A549 (cell line): ENCODE data around the gene ATP6V1G3. TPM values are rescaled to one million over a fixed set of nuclear protein-coding genes. Genes with fewer than 3 reads are reported as not detected.

Source experiments
- ATAC-seq, 2 experiments: fragments of 200-7000 bp in 1 of 2; fragments of >200 bp in 1 of 2; cut with Nextera tagmentation in 1 of 2; cut with Tn5 transposase in 1 of 2; 3 replicates each; pipeline versions ENCODE4 v1.8.0 to v1.9.1; 2018 to 2020; ENCODE audit warnings: mild to moderate bottlenecking in 1 of 2, moderate library complexity in 1 of 2
- CTCF ChIA-PET: fragments of 300-600 bp; sonication (Branson Sonifier 250); formaldehyde crosslinking; extraction: SDS; loops from one replicate; lab custom pipeline; 2021; ENCODE audit warnings: antibody characterized with exemption, inconsistent platforms; lab: Yijun Ruan, JAX
- POLR2A ChIA-PET: fragments of 350-600 bp; formaldehyde crosslinking; extraction: SDS; loops from one replicate; lab custom pipeline; 2021; ENCODE audit warnings: antibody characterized with exemption, inconsistent platforms; lab: Yijun Ruan, JAX
- DNase-seq, 2 experiments: peaks; one replicate each; pipeline versions ENCODE4 v3.0.0 to v3.0.0-alpha.2; 2011 to 2016; ENCODE audit warnings: low read depth in 1 of 2, low spot score in 1 of 2
- FAIRE-seq: peaks from 2 replicates; lab custom pipeline; 2011; peaks lifted over from hg19 to GRCh38; lab: Jason Lieb, UNC
- H3K27ac ChIP-seq, 2 experiments: fragments of >200 bp; sonication (Bioruptor Twin); formaldehyde crosslinking; 3 replicates each; pipeline ENCODE4 v1.5.1; 2016 to 2017
- H3K4me1 ChIP-seq: fragments of >200 bp; sonication (Bioruptor Twin); formaldehyde crosslinking; 3 replicates; pipeline ENCODE4 v1.6.1; 2016
- H3K4me2 ChIP-seq: fragments of >200 bp; sonication (Bioruptor Twin); formaldehyde crosslinking; 3 replicates; pipeline ENCODE4 v1.6.1; 2016
- H3K4me3 ChIP-seq: fragments of >200 bp; sonication (Bioruptor Twin); formaldehyde crosslinking; 3 replicates; pipeline ENCODE4 v1.5.1; 2016
- H3K9me3 ChIP-seq: fragments of >200 bp; sonication (Bioruptor Twin); formaldehyde crosslinking; 3 replicates; pipeline ENCODE4 v1.6.1; 2016
- BHLHE40 ChIP-seq: IDR thresholded peaks from 2 replicates; pipeline ENCODE4 v1.6.1; 2012; ENCODE audit warnings: low read depth, low read length, inconsistent platforms
- CBX2 ChIP-seq: fragments of 200-600 bp; sonication (generic); IDR thresholded peaks from 2 replicates; pipeline ENCODE4 v1.6.1; 2016; ENCODE audit warnings: low read depth, mild to moderate bottlenecking, borderline replicate concordance
- CBX8 ChIP-seq: fragments of 200-600 bp; sonication (generic); IDR thresholded peaks from 2 replicates; pipeline ENCODE4 v1.6.1; 2016
- EP300 ChIP-seq, 2 experiments: fragments of >200 bp; sonication (Bioruptor Twin); formaldehyde crosslinking; IDR thresholded peaks; 2 replicates in 1 of 2; 3 replicates in 1 of 2; pipeline ENCODE4 v1.6.1; 2016 to 2017
- FOSB ChIP-seq: fragments of 250-450 bp; sonication (Bioruptor Pico); IDR thresholded peaks from 2 replicates; pipeline ENCODE4 v1.5.0; 2020; ENCODE audit warnings: mild to moderate bottlenecking, moderate library complexity
- HDAC2 ChIP-seq: fragments of 200-600 bp; sonication (generic); IDR thresholded peaks from 2 replicates; pipeline ENCODE4 v1.6.1; 2016
- HOXA7 ChIP-seq: fragments of 250-450 bp; sonication (Bioruptor Pico); IDR thresholded peaks from 2 replicates; pipeline ENCODE4 v1.5.0; 2020; ENCODE audit warnings: mild to moderate bottlenecking, moderate library complexity
- HOXB13 ChIP-seq: fragments of 250-450 bp; sonication (Bioruptor Pico); IDR thresholded peaks from 2 replicates; pipeline ENCODE4 v1.5.0; 2020; ENCODE audit warnings: low read depth, mild to moderate bottlenecking, moderate library complexity
- JUN ChIP-seq, 2 experiments: fragments of >200 bp; sonication (Bioruptor Twin); formaldehyde crosslinking; IDR thresholded peaks; 2 replicates in 1 of 2; 3 replicates in 1 of 2; pipeline ENCODE4 v1.6.1; 2016 to 2017
- KDM1A ChIP-seq: fragments of 200-600 bp; sonication (generic); IDR thresholded peaks from 2 replicates; pipeline ENCODE4 v1.6.1; 2016; ENCODE audit warnings: low read depth, mild to moderate bottlenecking
- MAZ ChIP-seq: fragments of 150-350 bp; IDR thresholded peaks from 2 replicates; pipeline ENCODE4 v1.6.1; 2014; ENCODE audit warnings: antibody characterized with exemption, low read depth, low read length, borderline replicate concordance
- MYC ChIP-seq: IDR thresholded peaks from 2 replicates; pipeline ENCODE4 v1.6.1; 2012; ENCODE audit warnings: mild to moderate bottlenecking, inconsistent platforms, low read length, improper control_type of control experiment, borderline replicate concordance
- NPAS2 ChIP-seq: fragments of 250-450 bp; sonication (Bioruptor Pico); IDR thresholded peaks from 2 replicates; pipeline ENCODE4 v1.8.0; 2022; ENCODE audit warnings: mild to moderate bottlenecking, moderate library complexity, borderline replicate concordance
- PHF8 ChIP-seq: fragments of 200-600 bp; sonication (generic); IDR thresholded peaks from 2 replicates; pipeline ENCODE4 v1.6.1; 2016; ENCODE audit warnings: low read depth, mild to moderate bottlenecking, antibody characterized with exemption, moderate library complexity, borderline replicate concordance
- POLR2AphosphoS2 ChIP-seq: conservative IDR thresholded peaks from 2 replicates; pipeline ENCODE4 v1.6.1; 2012; ENCODE audit warnings: low read length, improper control_type of control experiment, inconsistent platforms
- RAD21 ChIP-seq, 2 experiments: fragments of >200 bp in 1 of 2; sonication (Bioruptor Twin) in 1 of 2; formaldehyde crosslinking in 1 of 2; IDR thresholded peaks in 1 of 2; conservative IDR thresholded peaks in 1 of 2; 2 replicates in 1 of 2; 3 replicates in 1 of 2; pipeline ENCODE4 v1.6.1; 2012 to 2018; ENCODE audit warnings: inconsistent platforms in 1 of 2
- RARB ChIP-seq: fragments of 250-450 bp; sonication (Bioruptor Pico); IDR thresholded peaks from 2 replicates; pipeline ENCODE4 v1.8.0; 2021; ENCODE audit warnings: mild to moderate bottlenecking, moderate library complexity
- TFCP2L1 ChIP-seq: fragments of 250-450 bp; sonication (Bioruptor Pico); IDR thresholded peaks from 2 replicates; pipeline ENCODE4 v1.5.0; 2021; ENCODE audit warnings: mild to moderate bottlenecking
- ZNF302 ChIP-seq: fragments of 250-450 bp; sonication (Bioruptor Pico); IDR thresholded peaks from 2 replicates; pipeline ENCODE4 v1.9.0; 2021; ENCODE audit warnings: inconsistent platforms, mild to moderate bottlenecking, moderate library complexity
- ZSCAN20 ChIP-seq: fragments of 250-450 bp; sonication (Bioruptor Pico); IDR thresholded peaks from 2 replicates; pipeline ENCODE4 v1.8.0; 2022; ENCODE audit warnings: mild to moderate bottlenecking, moderate library complexity
- whole genome bisulfite sequencing: methylation state at CpG from one replicate; pipeline ENCODE4 v1.1.6; 2017; ENCODE audit errors: missing lambda C conversion rate; 5-methylcytosine and 5-hydroxymethylcytosine counted together
- polyA plus RNA-seq, 4 experiments: library from polyadenylated mRNA; depleted of rRNA in 3 of 4; stranded (reverse); fragments of >200 nt; fragmentation: RNase III in 1 of 4; extraction: RNeasy Plus Mini Kit Qiagen cat#74134 plus additional on column Dnase treatment in 1 of 4; gene quantifications; 2 replicates in 3 of 4; 3 replicates in 1 of 4; pipeline ENCODE4 v1.2.3, GENCODE V29; 2011 to 2017
- TF ChIP-seq, protein P1 (sequence below): fragments of >200 bp; sonication (Bioruptor Twin); formaldehyde crosslinking; IDR thresholded peaks from 3 replicates; pipeline ENCODE4 v1.6.1; 2016
- TF ChIP-seq, protein P2 (sequence below): fragments of >200 bp; sonication (Bioruptor Twin); formaldehyde crosslinking; IDR thresholded peaks from 2 replicates; pipeline ENCODE4 v1.6.1; 2016

Gene ATP6V1G3
- polyA plus RNA-seq, 2 of the 4 experiments (the other 2 are of a cell fraction), result not detected

DNA sequence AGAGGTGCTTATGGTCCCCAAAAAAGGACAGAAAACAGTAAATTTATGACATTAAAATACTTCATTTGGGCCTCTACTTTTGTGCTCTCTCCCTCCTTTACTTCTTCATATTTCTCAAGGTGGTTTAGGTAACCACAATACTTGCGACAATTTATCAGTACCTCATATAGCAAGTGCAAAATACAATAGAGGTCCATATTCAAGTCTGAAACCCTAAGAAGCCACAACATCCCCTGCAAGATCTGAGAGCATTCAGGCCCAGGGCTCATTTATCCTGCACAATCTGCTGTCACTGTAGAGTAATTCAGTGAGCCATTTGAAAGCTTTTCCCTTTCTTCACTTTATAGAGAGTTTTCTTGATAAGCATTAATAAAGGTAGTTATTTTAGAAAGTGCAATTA lies 24.2 kb upstream of the ATP6V1G3 start:
- ATAC-seq, result no peak
- DNase-seq, result no peak
- CTCF ChIA-PET, result no interaction called here
- H3K9me3 ChIP-seq, result no peaks in the 10 kb centered on the region
- H3K4me2 ChIP-seq, result no peak overlapping the region
- H3K27ac ChIP-seq, result no peak overlapping the region
- TF ChIP-seq JUN (IDR thresholded peaks at IDR 0.05), result no peak
- no peak for TF ChIP-seq ZNF302
- no peak for TF ChIP-seq HOXA7 (CRISPR knock-in tag)
- TF ChIP-seq RAD21 (conservative IDR thresholded peaks at IDR 0.05 in 1 of 2, IDR thresholded peaks at IDR 0.05 in 1 of 2), result no peak
- TF ChIP-seq TFCP2L1 (CRISPR knock-in tag), result no peak
- TF ChIP-seq ZSCAN20, result no peak
- TF ChIP-seq BHLHE40, result no peak
- no peak for TF ChIP-seq KDM1A
- TF ChIP-seq, protein P1, sequence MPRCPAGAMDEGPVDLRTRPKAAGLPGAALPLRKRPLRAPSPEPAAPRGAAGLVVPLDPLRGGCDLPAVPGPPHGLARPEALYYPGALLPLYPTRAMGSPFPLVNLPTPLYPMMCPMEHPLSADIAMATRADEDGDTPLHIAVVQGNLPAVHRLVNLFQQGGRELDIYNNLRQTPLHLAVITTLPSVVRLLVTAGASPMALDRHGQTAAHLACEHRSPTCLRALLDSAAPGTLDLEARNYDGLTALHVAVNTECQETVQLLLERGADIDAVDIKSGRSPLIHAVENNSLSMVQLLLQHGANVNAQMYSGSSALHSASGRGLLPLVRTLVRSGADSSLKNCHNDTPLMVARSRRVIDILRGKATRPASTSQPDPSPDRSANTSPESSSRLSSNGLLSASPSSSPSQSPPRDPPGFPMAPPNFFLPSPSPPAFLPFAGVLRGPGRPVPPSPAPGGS, result no peak
- TF ChIP-seq NPAS2 (CRISPR knock-in tag), result no peak
- TF ChIP-seq HDAC2, result no peak
- H3K4me3 ChIP-seq, result no peak overlapping the region
- 97% methylated on average over 1 of the region's 1 CpG for WGBS
- POLR2A ChIA-PET, result no interaction called here
- FAIRE-seq, result no peak
- no peaks in the 10 kb centered on the region for H3K4me1 ChIP-seq

DNA sequence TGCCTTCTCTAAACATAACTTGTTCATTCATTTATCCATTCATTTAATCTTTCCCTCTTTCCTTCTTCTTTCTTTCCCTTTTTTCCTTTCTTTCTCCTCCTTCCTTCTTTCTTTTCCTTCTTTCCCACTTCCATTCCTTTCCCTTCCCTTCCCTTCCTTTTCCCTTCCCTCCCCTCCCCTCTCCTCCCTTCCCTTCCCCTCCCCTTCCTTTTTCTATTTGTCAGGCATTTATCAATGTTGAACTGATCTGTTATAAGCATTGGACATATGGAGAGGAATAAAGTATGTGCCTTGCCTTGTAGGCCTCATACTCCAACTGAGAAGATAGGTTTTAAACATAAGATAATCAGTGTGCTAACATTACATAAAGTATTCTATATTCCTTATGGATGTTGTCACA lies 23.7 kb upstream of the ATP6V1G3 start:
- no peak for TF ChIP-seq MAZ
- TF ChIP-seq FOSB (CRISPR knock-in tag), result no peak
- no peak for TF ChIP-seq PHF8
- no peak for TF ChIP-seq ZNF302
- TF ChIP-seq HOXB13 (CRISPR knock-in tag), result no peak
- no peak for TF ChIP-seq CBX2
- H3K4me3 ChIP-seq, result no peak overlapping the region
- no peak for DNase-seq
- CTCF ChIA-PET, result no interaction called here
- no peak for FAIRE-seq
- POLR2A ChIA-PET, result no interaction called here
- H3K4me2 ChIP-seq, result no peak overlapping the region
- H3K4me1 ChIP-seq, result no peaks in the 10 kb centered on the region
- ATAC-seq, result no peak
- H3K9me3 ChIP-seq, result no peaks in the 10 kb centered on the region
- no peak overlapping the region for H3K27ac ChIP-seq

DNA sequence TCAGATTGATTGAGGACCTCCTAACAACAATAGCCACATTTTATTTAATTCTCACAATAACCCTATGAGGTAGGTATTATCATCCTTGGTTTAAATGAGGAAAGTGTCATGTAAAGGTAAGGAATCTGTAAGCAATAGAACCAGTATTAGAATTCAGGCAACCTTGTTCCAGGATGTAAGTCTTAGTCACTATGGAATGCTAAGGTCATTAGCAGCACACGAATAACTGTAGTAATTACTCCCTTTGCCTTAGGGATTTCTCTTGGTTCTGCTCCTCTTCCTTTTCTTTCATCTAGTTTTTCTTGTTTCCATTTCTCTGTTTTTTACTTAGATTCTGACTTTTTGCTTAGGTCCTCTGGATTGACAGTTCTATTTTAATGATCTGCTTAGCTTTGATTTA lies 23.1 kb upstream of the ATP6V1G3 start:
- Histone ChIP-seq H3K4me3 (no peak overlapping the region), H3K4me1 (no peaks in the 10 kb centered on the region), H3K27ac (no peak overlapping the region), H3K9me3 (no peaks in the 10 kb centered on the region), H3K4me2 (no peak overlapping the region)
- WGBS, result 50% methylated on average over 1 of the region's 1 CpG
- ATAC-seq (no peak), FAIRE-seq (no peak), DNase-seq (no peak)
- ChIA-PET POLR2A (no interaction called here), CTCF (no interaction called here)
- no peak for TF ChIP-seq MYC
- TF ChIP-seq, protein P2, sequence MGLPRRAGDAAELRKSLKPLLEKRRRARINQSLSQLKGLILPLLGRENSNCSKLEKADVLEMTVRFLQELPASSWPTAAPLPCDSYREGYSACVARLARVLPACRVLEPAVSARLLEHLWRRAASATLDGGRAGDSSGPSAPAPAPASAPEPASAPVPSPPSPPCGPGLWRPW, result no peak
- TF ChIP-seq KDM1A, result no peak
- no peak for TF ChIP-seq RARB (CRISPR knock-in tag)
- no peak for TF ChIP-seq CBX8

DNA sequence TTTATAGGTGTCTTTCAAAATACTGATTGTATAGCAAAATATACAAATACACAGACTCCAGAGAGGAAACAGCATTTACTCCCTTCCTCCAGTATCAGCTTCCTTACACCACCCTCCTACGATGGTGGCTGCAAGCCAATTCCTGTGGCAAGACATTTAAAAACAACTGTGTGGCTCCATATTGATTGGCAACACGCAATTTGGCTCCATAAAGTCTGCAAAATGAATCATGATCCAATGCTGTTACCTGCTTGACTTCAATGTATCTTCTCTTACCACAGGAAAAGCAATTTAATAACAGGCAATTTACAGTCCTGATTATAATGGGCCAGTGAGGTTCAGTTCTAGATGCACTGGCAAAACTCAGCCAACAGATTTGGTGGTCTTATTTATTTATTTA lies 19.7 kb upstream of the ATP6V1G3 start:
- 17% methylated on average over 2 of the region's 2 CpGs for WGBS
- TF ChIP-seq PHF8 (no peak), CBX2 (no peak), EP300 (IDR thresholded peaks at IDR 0.05) (no peak), POLR2AphosphoS2 (no peak)
- TF ChIP-seq, all 56 proteins: peak for 0
- Histone ChIP-seq H3K4me2 (no peak overlapping the region), H3K27ac (no peak overlapping the region), H3K4me3 (no peak overlapping the region), H3K9me3 (no peaks in the 10 kb centered on the region), H3K4me1 (no peaks in the 10 kb centered on the region)
- ATAC-seq (no peak), FAIRE-seq (no peak), DNase-seq (no peak)
- CTCF ChIA-PET, result no interaction called here
- POLR2A ChIA-PET, result no interaction called here
